Pancreas (tissue), 10 donors: Measurements from ENCODE around the gene HNRNPH2. TPM values are rescaled to one million over a fixed set of nuclear protein-coding genes. Genes with fewer than 3 reads are reported as not detected.

ENCODE experiments used
- ATAC-seq, 4 donors: fragments of 200-7000 bp; cut with Tn5 transposase; one replicate each; pipeline versions ENCODE4 v1.8.0 to v1.9.1; 2020; ENCODE audit warnings: mild to moderate bottlenecking in 4 of 4, moderate library complexity in 4 of 4
- DNase-seq, 6 donors: peaks; one replicate each; pipeline ENCODE4 v3.0.0-alpha.2; 2020
- FAIRE-seq: peaks from 2 replicates; lab custom pipeline; 2012; peaks lifted over from hg19 to GRCh38; lab: Jason Lieb, UNC
- H3K27ac ChIP-seq, 4 donors: fragments of 200-600 bp; sonication (generic); 1 replicate in 3 of 4; 2 replicates in 1 of 4; pipeline versions ENCODE4 v1.5.0 to v1.8.0; 2020
- H3K27me3 ChIP-seq, 4 donors: fragments of 200-600 bp; one replicate each; pipeline ENCODE4 v1.8.0; 2021
- H3K36me3 ChIP-seq, 3 donors: fragments of 200-600 bp; sonication (generic) in 1 of 3; one replicate each; pipeline versions ENCODE4 v1.5.0 to v1.8.0; 2020 to 2021
- H3K4me1 ChIP-seq, 3 donors: fragments of 200-600 bp; one replicate each; pipeline ENCODE4 v1.8.0; 2021
- H3K4me3 ChIP-seq, 4 donors: fragments of 200-600 bp; sonication (generic) in 2 of 4; one replicate each; pipeline versions ENCODE4 v1.5.0 to v1.8.0; 2020 to 2021
- H3K9me3 ChIP-seq, 4 donors: fragments of 200-600 bp; one replicate each; pipeline ENCODE4 v1.8.0; 2021
- WGBS, 2 donors: extraction: QIAGEN DNeasy Blood & Tissue Kit; methylation state at CpG; one replicate each; pipeline ENCODE4 v1.1.7; 2013; 5-methylcytosine and 5-hydroxymethylcytosine counted together
- intact Hi-C, 3 donors: fragments of 100-400 bp; cut with DNase I; formaldehyde crosslinking; loops; one replicate each; pipeline versions ENCODE4 v1.11.1 to v1.14.2; 2022
- polyA plus RNA-seq, 2 donors: library from polyadenylated mRNA; stranded (reverse); fragments of 200-250 nt; gene quantifications; one replicate each; pipeline ENCODE4 v1.2.3, GENCODE V29; 2013
- total RNA-seq, 6 donors: library from RNA; stranded (reverse); fragmentation: NEBNext Ultra II Directional in 4 of 6; extraction: Animal tissue kit (Norgen Biotek cat#: 25700) in 4 of 6; gene quantifications; one replicate each; pipeline versions ENCODE4 v1.2.1 to v1.2.4, GENCODE V29; 2021 to 2023
- TF ChIP-seq, protein P1 (sequence below), 4 donors: fragments of 200-600 bp; sonication (generic) in 3 of 4; IDR thresholded peaks; one replicate each; pipeline versions ENCODE4 v1.5.0 to v1.8.0; 2021; ENCODE audit warnings: antibody characterized with exemption in 4 of 4
- donor health status: healthy with polysubstance abuse.
- donor health status: DM: no; HTN: no; CAD: no; lungs with moderate emphysema.
- donor health status: DM: no; HTN: no; CAD: no.
- donor health status: control.
- donor health status: control.
- donor health status: Bipolar disorder and iron deficiency.
- donor health status: DM: yes; HTN: yes; CAD: no.
- donor health status: DM: no; HTN: no; CAD: no.
- donor health status: DM: no; HTN: no; CAD: no.
- donor health status: DM: yes; HTN: yes; CAD: no.

HNRNPH2 gene
- total and polyA plus RNA-seq, 8 donors = 15.0 to 42.5 (median 23.3) TPM

DNA sequence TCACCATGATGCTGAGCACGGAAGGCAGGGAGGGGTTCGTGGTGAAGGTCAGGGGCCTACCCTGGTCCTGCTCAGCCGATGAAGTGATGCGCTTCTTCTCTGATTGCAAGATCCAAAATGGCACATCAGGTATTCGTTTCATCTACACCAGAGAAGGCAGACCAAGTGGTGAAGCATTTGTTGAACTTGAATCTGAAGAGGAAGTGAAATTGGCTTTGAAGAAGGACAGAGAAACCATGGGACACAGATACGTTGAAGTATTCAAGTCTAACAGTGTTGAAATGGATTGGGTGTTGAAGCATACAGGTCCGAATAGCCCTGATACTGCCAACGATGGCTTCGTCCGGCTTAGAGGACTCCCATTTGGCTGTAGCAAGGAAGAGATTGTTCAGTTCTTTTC lies 4.0 kb downstream of the HNRNPH2 start:
- Histone ChIP-seq H3K27ac (no peak overlapping the region), H3K4me3 (no peak overlapping the region), H3K27me3 (no peaks in the 10 kb centered on the region), H3K36me3 (no peaks in the 10 kb centered on the region), H3K4me1 (no peaks in the 10 kb centered on the region), H3K9me3 (no peaks in the 10 kb centered on the region)
- TF ChIP-seq, protein P1, sequence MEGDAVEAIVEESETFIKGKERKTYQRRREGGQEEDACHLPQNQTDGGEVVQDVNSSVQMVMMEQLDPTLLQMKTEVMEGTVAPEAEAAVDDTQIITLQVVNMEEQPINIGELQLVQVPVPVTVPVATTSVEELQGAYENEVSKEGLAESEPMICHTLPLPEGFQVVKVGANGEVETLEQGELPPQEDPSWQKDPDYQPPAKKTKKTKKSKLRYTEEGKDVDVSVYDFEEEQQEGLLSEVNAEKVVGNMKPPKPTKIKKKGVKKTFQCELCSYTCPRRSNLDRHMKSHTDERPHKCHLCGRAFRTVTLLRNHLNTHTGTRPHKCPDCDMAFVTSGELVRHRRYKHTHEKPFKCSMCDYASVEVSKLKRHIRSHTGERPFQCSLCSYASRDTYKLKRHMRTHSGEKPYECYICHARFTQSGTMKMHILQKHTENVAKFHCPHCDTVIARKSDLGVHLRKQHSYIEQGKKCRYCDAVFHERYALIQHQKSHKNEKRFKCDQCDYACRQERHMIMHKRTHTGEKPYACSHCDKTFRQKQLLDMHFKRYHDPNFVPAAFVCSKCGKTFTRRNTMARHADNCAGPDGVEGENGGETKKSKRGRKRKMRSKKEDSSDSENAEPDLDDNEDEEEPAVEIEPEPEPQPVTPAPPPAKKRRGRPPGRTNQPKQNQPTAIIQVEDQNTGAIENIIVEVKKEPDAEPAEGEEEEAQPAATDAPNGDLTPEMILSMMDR (IDR thresholded peaks at IDR 0.05) = no peak
- no peak for DNase-seq
- intact Hi-C loops = no loop called here
- ATAC-seq = no peak
- WGBS, 2 donors = 69 to 80% methylated on average over 10 of the region's 10 CpGs
- no peak for FAIRE-seq

DNA sequence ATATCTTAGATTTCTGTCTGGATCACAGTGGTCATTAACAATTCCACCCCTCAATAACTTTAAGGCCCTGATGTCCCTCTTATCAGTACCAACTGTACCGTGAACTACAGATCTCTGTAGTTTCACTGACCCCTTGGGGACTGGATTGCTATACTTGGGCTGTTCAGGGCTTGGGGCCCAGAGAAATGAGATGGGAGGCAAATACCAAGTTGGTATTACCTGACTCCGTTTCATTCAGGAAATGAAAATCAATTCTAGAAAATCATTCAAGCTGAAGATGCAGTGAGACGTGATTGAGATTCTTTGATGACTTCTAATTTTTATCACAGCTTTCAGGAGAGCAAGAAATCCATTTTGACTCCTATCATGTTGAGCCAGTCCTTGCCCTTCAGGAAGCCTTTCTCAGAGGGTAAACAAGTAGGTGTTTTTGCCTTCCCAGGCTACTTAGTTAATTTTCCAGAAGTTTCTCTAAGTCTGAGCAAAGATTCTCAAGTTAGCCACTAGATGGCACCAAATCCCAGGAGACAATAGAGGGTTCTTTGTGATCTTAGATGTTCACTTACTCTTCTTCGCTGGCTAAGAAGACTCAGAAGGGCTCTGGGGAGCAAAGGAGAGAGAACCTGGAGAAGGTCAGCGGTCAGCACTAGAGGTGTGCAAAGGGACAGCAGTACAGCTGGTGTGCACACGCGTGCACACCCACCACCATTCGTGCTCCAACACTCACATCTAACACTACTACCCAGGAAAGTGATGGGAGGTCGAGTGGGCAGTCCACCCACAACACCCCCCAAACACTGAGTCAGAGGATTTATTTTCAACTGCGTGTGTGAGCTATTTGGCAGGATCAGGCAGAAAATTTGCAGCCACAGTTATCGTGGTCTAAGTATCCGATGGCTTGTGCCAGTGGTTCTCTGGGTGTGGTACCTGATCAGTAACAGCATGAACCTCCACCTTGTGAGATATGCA lies 7.4 kb downstream of the HNRNPH2 start:
- Histone ChIP-seq H3K4me3 (no peak overlapping the region), H3K9me3 (no peaks in the 10 kb centered on the region), H3K27me3 (no peaks in the 10 kb centered on the region), H3K27ac (peak overlapping the region in 2 of 4 donors; percentile 56 to 74), H3K4me1 (peaks cover 0 to 3% (median 0%) of the 10 kb centered on the region in 3 donors), H3K36me3 (no peaks in the 10 kb centered on the region)
- ATAC-seq = peak; percentile 38 to 76 (median 64)
- peak in 1 of 6 donors; percentile 30 for DNase-seq
- FAIRE-seq = no peak
- 34 to 38% methylated on average over 12 of the region's 12 CpGs for whole genome bisulfite sequencing, 2 donors
- TF ChIP-seq, protein P1 (IDR thresholded peaks at IDR 0.05) = peak; percentile 66 to 85 (median 78)
- intact Hi-C loops = no loop called here

DNA sequence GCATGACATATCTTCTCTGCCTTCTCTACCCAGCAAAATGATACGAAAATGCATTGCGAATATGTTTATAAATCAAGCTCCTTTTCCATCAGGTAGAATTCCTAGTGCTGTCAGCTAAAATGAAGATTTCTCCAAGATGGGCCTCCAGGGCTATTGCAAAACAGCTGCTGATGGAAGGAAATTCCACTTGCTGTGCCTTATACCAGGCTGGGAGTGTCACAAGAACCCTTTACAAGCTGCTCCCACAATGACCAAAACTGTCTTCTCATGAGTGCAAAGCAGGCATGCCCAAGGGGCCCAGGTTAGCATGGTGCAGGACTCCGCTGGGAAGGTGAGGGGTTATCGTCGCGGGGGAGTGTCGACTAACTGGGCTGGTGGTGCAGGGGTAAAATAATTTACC lies 8.7 kb downstream of the HNRNPH2 start:
- ATAC-seq = no peak
- 75 to 91% methylated on average over 7 of the region's 7 CpGs for WGBS, 2 donors
- intact Hi-C loops = no loop called here
- Histone ChIP-seq H3K27me3 (no peaks in the 10 kb centered on the region), H3K36me3 (no peaks in the 10 kb centered on the region), H3K4me3 (no peak overlapping the region), H3K9me3 (no peaks in the 10 kb centered on the region), H3K27ac (no peak overlapping the region), H3K4me1 (peaks cover 0 to 3% (median 0%) of the 10 kb centered on the region in 3 donors)
- FAIRE-seq = no peak
- no peak for DNase-seq
- TF ChIP-seq, protein P1 (IDR thresholded peaks at IDR 0.05) = no peak

DNA sequence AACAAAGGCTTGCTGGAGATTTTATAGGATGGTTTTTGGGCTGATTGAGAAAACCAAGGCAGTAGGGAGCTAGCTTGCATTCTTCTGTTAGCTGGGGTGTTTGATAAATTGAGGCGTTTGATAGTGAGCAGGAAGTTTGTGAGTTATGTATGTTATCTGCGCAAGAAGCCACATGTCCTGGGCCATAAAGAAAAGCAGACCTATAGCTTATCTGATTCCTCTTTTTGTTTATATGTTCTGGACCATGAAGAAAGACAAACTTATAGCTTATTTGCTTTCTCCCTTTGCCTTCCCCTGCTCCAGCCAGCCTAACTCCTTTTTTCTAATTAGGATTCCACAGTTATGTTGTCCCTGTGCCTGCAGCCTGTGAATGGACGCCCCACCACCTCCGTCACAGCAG lies 9.2 kb downstream of the HNRNPH2 start:
- Histone ChIP-seq H3K4me3 (no peak overlapping the region), H3K36me3 (no peaks in the 10 kb centered on the region), H3K27me3 (no peaks in the 10 kb centered on the region), H3K4me1 (peaks cover 0 to 3% (median 0%) of the 10 kb centered on the region in 3 donors), H3K27ac (no peak overlapping the region), H3K9me3 (no peaks in the 10 kb centered on the region)
- FAIRE-seq = no peak
- no peak for ATAC-seq
- 67% methylated on average over 4 of the region's 4 CpGs for WGBS, 2 donors
- TF ChIP-seq, protein P1 (IDR thresholded peaks at IDR 0.05) = no peak
- DNase-seq = no peak
- intact Hi-C loops = no loop called here
